Spleen (tissue), 11 donors: Measurements from ENCODE around the gene TBPL1. TPM values are rescaled to one million over a fixed set of nuclear protein-coding genes. Genes with fewer than 3 reads are reported as not detected.
"Not testable (repeated sequence)": the region's sequence is repeated elsewhere in the genome, so short reads cannot be mapped to it uniquely, and the experiment has no call there.

Experiments
- DNase-seq: peaks from one replicate; pipeline ENCODE4 v3.0.0-alpha.2; 2020
- H3K27ac ChIP-seq, 8 donors: fragments of 200-600 bp; sonication (generic) in 7 of 8; 1 replicate in 4 of 8; 2 replicates in 4 of 8; pipeline versions ENCODE4 v1.5.0 to v1.8.0; 2016 to 2021; ENCODE audit warnings: inconsistent platforms in 4 of 8, mild to moderate bottlenecking in 4 of 8, moderate library complexity in 1 of 8
- H3K27me3 ChIP-seq, 7 donors: fragments of 200-600 bp; sonication (generic) in 6 of 7; replicated peaks in 1 of 7; 1 replicate in 4 of 7; 2 replicates in 3 of 7; pipeline versions ENCODE4 v1.5.0 to v1.8.0; 2016 to 2021; ENCODE audit warnings: inconsistent platforms in 3 of 7, mild to moderate bottlenecking in 1 of 7
- H3K36me3 ChIP-seq, 6 donors: fragments of 200-600 bp; sonication (generic) in 5 of 6; 1 replicate in 4 of 6; 2 replicates in 2 of 6; pipeline versions ENCODE4 v1.5.0 to v1.8.0; 2016 to 2021; ENCODE audit warnings: inconsistent platforms in 2 of 6
- H3K4me1 ChIP-seq, 6 donors: fragments of 200-600 bp; sonication (generic) in 5 of 6; 1 replicate in 3 of 6; 2 replicates in 3 of 6; pipeline versions ENCODE4 v1.5.0 to v1.8.0; 2016 to 2021; ENCODE audit warnings: inconsistent platforms in 3 of 6
- H3K4me3 ChIP-seq, 8 donors: fragments of 200-600 bp; sonication (generic) in 7 of 8; 1 replicate in 4 of 8; 2 replicates in 4 of 8; pipeline versions ENCODE4 v1.5.0 to v1.8.0; 2016 to 2021; ENCODE audit warnings: inconsistent platforms in 4 of 8, mild to moderate bottlenecking in 4 of 8, moderate library complexity in 2 of 8
- H3K9me3 ChIP-seq, 8 donors: fragments of 200-600 bp; sonication (generic) in 7 of 8; 1 replicate in 4 of 8; 2 replicates in 4 of 8; pipeline versions ENCODE4 v1.5.0 to v1.8.0; 2016 to 2021; ENCODE audit warnings: inconsistent platforms in 4 of 8
- POLR2A ChIP-seq, 3 donors: fragments of 450-650 bp; IDR thresholded peaks; one replicate each; pipeline ENCODE4 v1.5.1; 2017; ENCODE audit warnings: antibody characterized with exemption in 3 of 3, mild to moderate bottlenecking in 1 of 3
- POLR2AphosphoS5 ChIP-seq, 3 donors: sonication (generic); formaldehyde crosslinking; IDR thresholded peaks; one replicate each; pipeline ENCODE4 v1.5.1; 2017; ENCODE audit warnings: antibody characterized with exemption in 3 of 3
- WGBS, 5 donors: extraction: QIAGEN DNeasy Blood & Tissue Kit in 3 of 5; methylation state at CpG; one replicate each; pipeline versions ENCODE4 v1.1.5 to v1.1.7; 2013 to 2018; 5-methylcytosine and 5-hydroxymethylcytosine counted together
- intact Hi-C: fragments of 100-400 bp; cut with DNase I; formaldehyde crosslinking; loops from one replicate; pipeline ENCODE4 v1.15.0; 2023; ENCODE audit warnings: low total_unique reads
- polyA plus RNA-seq, 3 donors: library from polyadenylated mRNA; stranded (reverse); fragments of 200-250 nt; gene quantifications; one replicate each; pipeline ENCODE4 v1.2.1, GENCODE V29; 2013
- total RNA-seq, 7 donors: library from RNA; depleted of rRNA in 3 of 7; stranded (reverse); fragments of >200 nt in 3 of 7; fragmentation: NEBNext Ultra II Directional in 4 of 7; extraction: Animal tissue kit (Norgen Biotek cat#: 25700) in 4 of 7; gene quantifications; one replicate each; pipeline versions ENCODE4 v1.1.0 to v1.2.1, GENCODE V29; 2016 to 2021
- TF ChIP-seq, protein P1 (sequence below), 11 experiments: fragments of 200-600 bp in 7 of 11; fragments of 450-650 bp in 4 of 11; sonication (generic) in 4 of 11; IDR thresholded peaks in 8 of 11; conservative IDR thresholded peaks in 3 of 11; 1 replicate in 7 of 11; 2 replicates in 4 of 11; pipeline versions ENCODE4 v1.4.0 to v1.8.0; 2016 to 2021; ENCODE audit warnings: antibody characterized with exemption in 11 of 11, inconsistent platforms in 4 of 11, mild to moderate bottlenecking in 1 of 11
- donor health status: healthy with polysubstance abuse.
- donor health status: DM: no; HTN: no; CAD: no; lungs with moderate emphysema.
- donor health status: DM: no; HTN: no; CAD: no.
- donor health status: Bipolar disorder and iron deficiency.
- donor health status: healthy.
- donor health status: DM: no; HTN: no; CAD: no.
- donor health status: DM: yes; HTN: yes; CAD: no.

The TBPL1 gene
- total and polyA plus RNA-seq, 10 donors, result 17.0 to 33.3 (median 27.6) TPM

- H3K4me1 ChIP-seq, result peaks cover 0 to 94% (median 44%) of the 10 kb centered on the region in 6 donors
- H3K27ac ChIP-seq, result no peak overlapping the region
- no peak for TF ChIP-seq POLR2AphosphoS5 (IDR thresholded peaks at IDR 0.05)
- no peak for TF ChIP-seq POLR2A (IDR thresholded peaks at IDR 0.05)
- TF ChIP-seq, protein P1, sequence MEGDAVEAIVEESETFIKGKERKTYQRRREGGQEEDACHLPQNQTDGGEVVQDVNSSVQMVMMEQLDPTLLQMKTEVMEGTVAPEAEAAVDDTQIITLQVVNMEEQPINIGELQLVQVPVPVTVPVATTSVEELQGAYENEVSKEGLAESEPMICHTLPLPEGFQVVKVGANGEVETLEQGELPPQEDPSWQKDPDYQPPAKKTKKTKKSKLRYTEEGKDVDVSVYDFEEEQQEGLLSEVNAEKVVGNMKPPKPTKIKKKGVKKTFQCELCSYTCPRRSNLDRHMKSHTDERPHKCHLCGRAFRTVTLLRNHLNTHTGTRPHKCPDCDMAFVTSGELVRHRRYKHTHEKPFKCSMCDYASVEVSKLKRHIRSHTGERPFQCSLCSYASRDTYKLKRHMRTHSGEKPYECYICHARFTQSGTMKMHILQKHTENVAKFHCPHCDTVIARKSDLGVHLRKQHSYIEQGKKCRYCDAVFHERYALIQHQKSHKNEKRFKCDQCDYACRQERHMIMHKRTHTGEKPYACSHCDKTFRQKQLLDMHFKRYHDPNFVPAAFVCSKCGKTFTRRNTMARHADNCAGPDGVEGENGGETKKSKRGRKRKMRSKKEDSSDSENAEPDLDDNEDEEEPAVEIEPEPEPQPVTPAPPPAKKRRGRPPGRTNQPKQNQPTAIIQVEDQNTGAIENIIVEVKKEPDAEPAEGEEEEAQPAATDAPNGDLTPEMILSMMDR (IDR thresholded peaks at IDR 0.05 in 8 of 11, conservative IDR thresholded peaks at IDR 0.05 in 3 of 11), result no peak
- no peaks in the 10 kb centered on the region for H3K27me3 ChIP-seq
- H3K4me3 ChIP-seq, result no peak overlapping the region
- no peaks in the 10 kb centered on the region for H3K9me3 ChIP-seq
- intact Hi-C loops, result no loop called here
- DNase-seq, result no peak
- WGBS, 5 donors, result 91 to 95% (median 94%) methylated on average over 4 of the region's 4 CpGs
- H3K36me3 ChIP-seq, result no peaks in the 10 kb centered on the region
Measured at GRCh38 chr6:133965817-133966360, 12.9 kb downstream of the TBPL1 start.

GRCh38 chr6:133966654-133967329 is 13.8 kb downstream of the TBPL1 start:
- Histone ChIP-seq H3K27ac (peak overlapping the region in 4 of 8 donors; percentile 1 to 18 (median 4)), H3K36me3 (no peaks in the 10 kb centered on the region), H3K9me3 (no peaks in the 10 kb centered on the region), H3K4me1 (peaks cover 0 to 92% (median 44%) of the 10 kb centered on the region in 6 donors), H3K27me3 (no peaks in the 10 kb centered on the region), H3K4me3 (no peak overlapping the region)
- TF ChIP-seq, protein P1 (IDR thresholded peaks at IDR 0.05 in 8 of 11, conservative IDR thresholded peaks at IDR 0.05 in 3 of 11), result no peak
- TF ChIP-seq POLR2A (IDR thresholded peaks at IDR 0.05), result no peak
- TF ChIP-seq POLR2AphosphoS5 (IDR thresholded peaks at IDR 0.05), result no peak
- intact Hi-C loops, result no loop called here
- 50 to 67% (median 63%) methylated on average over 5 of the region's 5 CpGs for WGBS, 5 donors
- no peak for DNase-seq

DNA sequence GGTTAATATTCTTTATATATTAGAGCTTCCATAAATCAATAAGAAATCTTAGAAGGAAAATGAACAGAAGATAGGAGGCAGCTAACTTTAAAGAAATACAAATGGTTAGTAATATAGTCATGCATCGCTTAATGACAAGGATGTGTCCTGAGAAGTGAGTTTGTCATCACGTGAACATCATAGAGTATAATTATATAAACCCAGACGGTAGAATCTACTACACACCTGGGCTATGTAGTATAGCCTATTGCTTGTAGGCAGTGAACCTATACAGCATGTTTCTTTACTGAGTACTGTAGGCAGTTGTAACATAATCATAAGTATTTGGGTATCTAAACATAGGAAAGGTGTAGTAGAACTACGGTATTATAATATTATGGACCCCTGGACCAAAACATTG is 14.3 kb downstream of the TBPL1 start:
- no peak for TF ChIP-seq POLR2A (IDR thresholded peaks at IDR 0.05)
- TF ChIP-seq, protein P1 (IDR thresholded peaks at IDR 0.05 in 8 of 11, conservative IDR thresholded peaks at IDR 0.05 in 3 of 11), result no peak
- no peak for TF ChIP-seq POLR2AphosphoS5 (IDR thresholded peaks at IDR 0.05)
- WGBS, 5 donors, result 94 to 97% (median 96%) methylated on average over 4 of the region's 4 CpGs
- intact Hi-C loops, result no loop called here

GRCh38 chr6:133967835-133968234 is 14.8 kb downstream of the TBPL1 start:
- H3K4me3 ChIP-seq, H3K27me3 ChIP-seq, H3K36me3 ChIP-seq, DNase-seq, intact Hi-C loops, H3K9me3 ChIP-seq, H3K27ac ChIP-seq: not testable (repeated sequence)
- H3K4me1 ChIP-seq, result peaks cover 0 to 92% (median 47%) of the 10 kb centered on the region in 6 donors
- WGBS, 5 donors, result 93 to 97% (median 95%) methylated on average over 8 of the region's 8 CpGs

More for the DNA sequence above, 14.3 kb downstream of the TBPL1 start:
- H3K27ac ChIP-seq, result peak overlapping the region in 3 of 8 donors; percentile 1 to 7 (median 2)
- H3K27me3 ChIP-seq, result no peaks in the 10 kb centered on the region
- peaks cover 0 to 92% (median 44%) of the 10 kb centered on the region in 6 donors for H3K4me1 ChIP-seq
- no peaks in the 10 kb centered on the region for H3K36me3 ChIP-seq
- DNase-seq, result no peak
- H3K4me3 ChIP-seq, result no peak overlapping the region
- H3K9me3 ChIP-seq, result no peaks in the 10 kb centered on the region
